Measurements from ENCODE around the gene CISD2.
"Not testable (repeated sequence)": the region's sequence is repeated elsewhere in the genome, so short reads cannot be mapped to it uniquely, and the experiment has no call there.

The CISD2 gene, protein sequence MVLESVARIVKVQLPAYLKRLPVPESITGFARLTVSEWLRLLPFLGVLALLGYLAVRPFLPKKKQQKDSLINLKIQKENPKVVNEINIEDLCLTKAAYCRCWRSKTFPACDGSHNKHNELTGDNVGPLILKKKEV
- 14.5 to 20.1 (median 16.3) reads per million in 4 donors for total RNA-seq

DNA sequence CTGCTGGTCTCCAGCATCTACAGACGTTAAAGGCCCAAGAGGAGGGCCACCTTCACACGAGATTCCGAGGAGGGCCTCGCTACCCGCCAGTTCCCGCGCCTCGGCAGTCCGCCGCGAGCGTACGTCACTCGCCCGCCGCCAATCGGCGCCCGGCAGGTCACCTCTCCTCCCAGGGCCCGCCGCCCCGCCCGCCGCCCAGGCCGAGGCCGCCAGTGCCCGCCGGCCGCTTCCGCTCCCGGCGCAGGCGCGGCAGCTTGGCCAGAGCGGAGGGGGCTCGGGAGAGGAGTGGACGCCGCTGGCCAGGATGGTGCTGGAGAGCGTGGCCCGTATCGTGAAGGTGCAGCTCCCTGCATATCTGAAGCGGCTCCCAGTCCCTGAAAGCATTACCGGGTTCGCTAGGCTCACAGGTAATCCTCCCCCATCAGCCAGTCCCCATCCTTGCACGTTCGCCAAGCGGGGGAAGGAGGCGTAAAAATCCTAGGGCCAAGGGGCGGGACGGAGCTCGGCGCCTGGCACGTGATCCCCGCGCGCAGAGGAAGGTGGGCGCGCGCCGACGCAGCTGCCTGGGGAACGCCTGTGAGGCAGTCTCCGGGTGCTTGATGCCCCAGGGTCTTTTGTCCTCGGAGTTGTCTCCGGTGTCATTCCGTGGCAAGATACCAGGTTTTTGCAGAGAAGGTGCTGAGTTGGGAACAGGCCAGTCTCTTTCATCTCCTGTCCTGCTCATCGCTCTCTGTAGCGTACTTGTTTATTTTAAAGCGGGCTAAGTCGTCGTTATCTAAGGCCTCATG lies at the start of gene CISD2:
TSS of gene CISD2 (plus strand) at position 212 of the 788 bp plus-strand sequence. CDS start at position 305, 93 bp downstream.
- peak; percentile 81 to 96 (median 87) for DNase-seq

DNA sequence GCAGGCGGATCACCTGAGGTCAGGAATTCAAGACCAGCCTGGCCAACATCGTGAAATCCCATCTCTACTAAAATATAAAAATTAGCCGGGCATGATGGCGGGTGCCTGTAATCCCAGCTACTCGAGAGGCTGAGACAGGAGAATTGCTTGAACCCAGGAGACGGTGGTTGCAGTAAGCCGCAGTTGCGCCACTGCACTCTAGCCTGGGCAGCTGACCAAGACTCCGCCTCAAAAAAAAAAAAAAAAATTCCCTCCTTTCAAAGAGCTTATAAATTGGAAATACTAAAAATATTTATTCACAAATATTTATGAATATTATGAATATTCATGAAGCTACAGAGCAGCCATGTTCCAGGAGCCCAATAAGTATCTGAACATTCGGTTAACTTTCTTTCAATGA lies 49.7 kb upstream of the CISD2 start:
- not testable (repeated sequence) for DNase-seq

DNA sequence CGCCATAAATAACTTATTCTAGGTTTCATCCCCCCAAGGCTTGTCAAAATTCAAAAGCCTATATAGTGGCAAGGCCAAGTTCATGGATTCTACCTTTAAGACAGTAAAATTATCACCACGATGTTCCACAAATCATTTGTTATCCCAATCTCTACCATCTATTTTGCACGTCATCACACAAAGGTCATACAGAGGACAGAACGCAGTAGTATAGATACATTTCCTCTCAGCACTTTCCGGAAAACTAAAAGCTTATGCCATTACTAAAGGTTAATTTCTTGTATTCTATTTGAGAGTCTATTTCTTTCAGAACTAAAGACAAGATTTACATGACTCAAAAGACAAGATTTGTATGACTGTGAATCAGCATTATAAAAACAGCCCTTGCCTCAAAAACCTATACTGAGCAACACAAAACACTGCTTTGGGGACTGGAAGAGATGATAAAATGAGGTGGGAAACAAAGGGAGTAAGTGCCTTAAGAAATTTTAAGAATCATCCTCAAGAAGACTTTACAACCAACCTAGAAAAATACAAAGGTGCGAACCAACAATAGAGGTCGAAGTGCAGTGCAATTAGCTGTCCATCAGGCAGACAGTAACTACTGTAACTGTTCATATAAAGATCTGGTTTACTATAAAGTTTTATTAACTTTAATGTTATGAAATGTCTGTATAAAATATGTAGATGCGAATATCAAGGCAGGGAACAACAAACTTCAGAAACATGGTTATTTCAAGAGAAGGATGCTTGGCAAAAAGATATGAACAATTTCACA lies 49.0 kb upstream of the CISD2 start:
- peak in 4 of 5 donors; percentile 9 to 53 (median 38) for DNase-seq

DNA sequence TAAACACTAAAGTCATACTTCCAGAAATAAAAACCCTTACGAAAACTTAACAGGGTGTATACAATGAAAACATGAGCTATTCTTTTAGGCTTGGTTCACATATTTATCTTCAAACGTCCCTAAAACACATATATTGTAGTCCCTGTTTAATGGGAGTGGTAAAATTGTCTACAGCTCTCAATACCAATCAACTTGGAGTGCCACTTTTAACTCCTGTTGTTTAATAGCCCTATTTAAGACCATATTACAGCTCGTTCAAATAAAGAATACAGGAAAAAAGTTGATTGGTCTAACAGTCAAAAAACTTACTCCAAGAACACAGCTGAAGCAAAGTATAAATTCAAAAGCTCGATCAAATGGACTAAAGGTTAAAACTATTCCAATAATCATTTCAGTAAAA lies 45.3 kb upstream of the CISD2 start:
- no peak for DNase-seq

DNA sequence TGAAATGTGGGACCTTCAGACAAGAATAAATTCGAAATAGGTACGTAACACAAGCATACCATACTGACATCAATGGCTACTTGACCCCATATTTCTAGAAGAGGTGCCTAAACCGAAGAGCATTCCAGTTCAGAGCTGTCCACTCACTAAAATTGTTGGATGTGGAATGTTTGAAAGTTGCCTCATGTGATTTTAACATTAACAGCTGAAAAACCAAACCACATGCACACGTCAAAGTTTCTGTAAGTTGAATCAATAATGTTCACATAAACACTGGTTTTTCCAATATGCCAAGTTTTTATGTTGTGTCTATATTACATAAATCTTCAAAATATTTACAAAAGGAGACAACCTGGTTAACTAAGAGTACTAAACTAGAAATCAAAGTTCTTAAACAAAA lies 44.9 kb upstream of the CISD2 start:
- no peak for DNase-seq

DNA sequence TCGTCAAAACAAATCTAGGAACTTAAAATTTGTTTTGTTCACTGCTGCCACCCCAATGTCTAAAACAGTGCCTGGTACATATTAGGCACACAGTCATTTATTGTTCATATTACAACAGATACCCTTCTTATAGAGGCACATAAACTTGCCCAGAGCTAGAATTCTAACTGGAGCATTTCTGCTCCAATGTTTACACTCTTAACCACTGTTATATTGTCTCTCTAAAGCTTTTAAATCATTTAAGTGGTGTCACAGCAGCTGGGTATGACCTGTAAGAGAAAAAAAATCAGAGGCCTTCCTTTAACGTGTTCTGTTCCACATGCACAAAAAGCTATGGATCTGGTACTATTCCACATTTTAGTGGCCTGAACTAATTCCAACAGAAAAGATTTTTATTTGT lies 44.4 kb upstream of the CISD2 start:
- DNase-seq, result no peak

DNA sequence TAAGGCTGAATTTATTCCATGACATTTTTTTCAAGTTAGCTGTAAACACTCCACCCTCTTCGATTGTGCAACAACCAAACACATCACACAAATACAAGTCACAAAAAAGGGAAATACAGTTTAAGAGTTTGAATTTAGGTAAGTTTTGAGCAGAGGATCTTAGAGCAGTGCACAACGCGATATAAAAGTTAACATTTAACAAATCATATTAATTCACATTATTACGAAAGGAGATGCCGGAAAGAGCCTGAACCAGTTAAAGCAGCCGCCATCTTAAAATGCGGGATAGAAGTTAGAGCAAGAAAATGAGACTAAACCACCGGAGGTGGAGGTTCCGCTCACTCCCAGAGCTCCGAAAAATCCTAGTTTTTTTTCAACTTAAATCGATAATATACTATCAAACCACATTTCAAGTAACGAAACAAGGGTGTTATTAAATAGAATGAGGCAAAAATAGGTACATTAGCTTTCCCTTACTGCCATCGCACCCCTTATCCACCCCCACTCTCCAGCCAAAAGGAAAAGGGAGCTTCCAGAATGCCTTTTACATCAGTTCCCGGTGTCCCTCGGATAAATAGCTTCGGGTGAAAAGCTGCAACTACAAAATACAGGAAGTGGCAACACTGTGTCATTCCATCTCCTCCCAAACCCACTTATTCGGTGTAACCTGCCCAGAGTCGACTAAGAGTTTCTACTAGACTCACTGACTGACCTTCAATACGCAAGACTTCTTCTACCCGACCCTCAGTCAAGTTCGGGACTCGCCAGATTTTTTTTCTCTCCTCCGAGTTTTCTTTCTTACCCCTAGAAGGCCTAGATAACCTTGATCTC lies 43.3 kb upstream of the CISD2 start:
- DNase-seq, result peak in 2 of 5 donors; percentile 14 to 55

DNA sequence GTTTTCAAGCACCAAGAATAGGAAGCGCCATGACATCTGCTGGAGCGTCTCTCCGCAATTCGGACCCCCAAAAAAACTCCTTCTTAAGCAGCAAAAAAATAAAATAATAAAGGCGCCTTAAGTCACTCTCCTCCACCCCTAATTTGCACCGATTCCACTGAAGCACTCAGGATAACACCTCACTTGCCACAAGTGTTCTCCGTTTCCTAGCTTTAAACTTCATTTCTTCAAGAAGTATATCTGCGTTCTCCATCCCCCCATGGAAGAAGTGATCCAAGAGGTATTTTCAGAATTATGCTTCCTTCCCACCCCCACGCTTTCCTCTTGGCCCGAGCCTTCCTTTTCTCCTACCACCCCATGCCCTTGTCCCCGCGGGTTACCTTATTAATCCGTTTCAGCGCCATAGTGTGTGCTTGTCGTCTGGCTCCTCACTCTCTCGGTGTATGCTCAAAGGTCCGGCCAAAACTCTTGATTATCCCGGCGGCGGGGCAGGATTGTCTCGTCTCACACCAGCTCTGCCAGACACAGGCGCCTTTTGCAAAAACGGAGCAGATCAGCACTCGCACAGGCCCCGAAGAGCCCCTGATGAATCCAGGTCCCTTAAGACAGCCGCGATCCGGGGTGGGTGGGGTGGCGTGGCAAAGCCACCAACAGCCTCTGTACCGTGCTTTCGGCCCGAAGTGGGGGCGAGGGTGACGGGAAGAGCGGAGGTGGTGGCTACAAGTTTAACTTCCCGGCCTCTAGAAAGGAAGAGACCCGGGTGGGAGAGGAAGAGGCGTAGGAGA lies 42.5 kb upstream of the CISD2 start:
- no peak for DNase-seq

DNA sequence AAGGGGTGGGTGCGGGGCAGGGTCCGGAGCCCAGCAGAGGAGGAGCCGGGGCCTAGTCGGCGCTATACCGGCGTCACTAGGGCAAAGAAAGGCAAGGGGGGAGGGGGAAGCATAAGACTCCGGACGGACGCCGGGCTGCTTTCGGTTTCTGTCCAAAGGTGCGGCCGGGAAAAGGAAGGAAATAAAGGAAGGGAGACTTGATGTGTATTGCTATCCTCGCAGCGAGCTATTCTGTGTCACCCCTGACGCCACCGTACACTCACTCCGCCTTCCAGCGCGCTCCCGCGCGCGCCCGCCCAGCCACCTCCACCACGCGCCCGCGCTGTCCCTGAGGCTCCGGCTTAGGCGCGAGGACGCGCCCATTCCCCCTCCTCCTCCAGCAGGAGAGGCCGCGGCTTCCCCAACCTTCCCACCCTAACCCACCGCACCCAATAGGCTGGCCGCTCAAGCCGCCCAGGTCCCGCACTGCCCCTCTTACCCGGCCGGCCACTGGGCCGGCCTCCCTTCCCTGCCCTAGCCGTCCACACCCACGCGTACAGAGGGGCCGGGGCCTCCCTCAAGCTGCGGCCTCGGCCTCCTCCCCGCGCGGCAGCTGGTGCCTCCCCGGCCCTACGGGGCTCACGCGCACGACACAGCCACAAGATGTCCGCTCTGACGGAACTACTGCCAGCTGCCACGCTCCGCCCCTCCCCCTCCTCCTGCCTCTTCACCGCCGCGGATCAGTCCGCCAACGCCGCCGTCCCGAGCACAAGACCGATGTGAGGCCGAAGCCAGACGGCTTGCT lies 41.7 kb upstream of the CISD2 start, which contains the start of gene UBE2D3:
TSS of gene UBE2D3 (minus strand) at position 662 of the 784 bp plus-strand sequence. CDS start 1,043 bp downstream, outside the sequence.
- peak; percentile 90 to 98 (median 93) for DNase-seq

DNA sequence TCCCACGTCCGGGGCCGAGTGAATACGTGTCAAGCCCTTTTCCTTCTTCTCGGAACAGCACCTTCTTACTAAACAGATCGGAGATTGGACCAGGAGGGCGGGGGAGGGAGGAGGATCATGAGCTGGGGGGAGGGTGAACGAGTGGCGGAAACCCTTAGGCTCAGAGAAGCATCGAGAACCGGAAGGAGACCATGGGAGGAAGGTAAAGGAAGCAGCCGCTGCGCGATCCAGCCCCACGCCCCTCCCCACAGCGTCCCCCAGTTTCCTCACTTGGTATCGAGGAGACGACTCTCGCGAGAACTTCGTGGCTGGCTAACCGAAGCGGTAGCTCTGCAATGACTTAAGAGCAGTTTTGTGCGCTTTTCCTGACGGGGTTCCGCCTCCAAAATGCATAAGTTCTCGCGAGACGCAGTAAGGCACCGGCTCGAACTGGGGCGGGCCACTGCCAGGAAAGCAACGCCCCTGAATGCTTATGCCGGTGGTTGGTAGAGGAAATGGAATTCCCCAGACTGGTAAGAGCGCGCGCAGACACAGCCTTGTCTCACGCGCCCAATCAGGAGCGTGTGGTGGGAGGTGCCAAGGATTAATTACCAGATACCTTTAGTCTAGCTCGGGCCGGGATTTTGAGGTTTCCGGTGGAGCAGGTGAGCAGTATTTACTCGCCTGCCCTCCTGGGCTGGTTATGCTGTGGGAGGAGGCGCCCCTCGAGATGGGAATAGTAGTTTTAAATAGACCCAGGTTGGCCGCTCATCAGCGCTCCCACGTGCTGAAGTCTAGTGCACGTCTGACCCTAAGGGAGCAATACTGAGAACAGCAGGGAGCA lies 40.9 kb upstream of the CISD2 start:
- peak; percentile 99 to 100 (median 100) for DNase-seq

DNA sequence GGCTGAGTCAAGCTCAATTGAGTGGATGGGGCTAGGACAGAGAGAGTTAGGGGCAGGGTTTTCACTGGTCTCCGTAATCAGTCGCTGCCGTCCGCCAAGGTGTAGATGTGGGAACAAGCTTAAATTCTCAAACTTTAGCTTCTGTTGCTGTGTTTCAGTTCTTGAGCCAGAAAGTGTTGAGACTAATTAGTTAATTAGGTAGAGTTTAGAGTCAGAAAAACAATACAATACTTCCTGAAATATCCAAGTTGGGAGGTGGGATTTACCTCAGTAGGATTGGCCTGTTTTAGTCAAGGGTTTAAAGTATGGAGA lies 40.3 kb upstream of the CISD2 start:
- DNase-seq, result no peak

DNA sequence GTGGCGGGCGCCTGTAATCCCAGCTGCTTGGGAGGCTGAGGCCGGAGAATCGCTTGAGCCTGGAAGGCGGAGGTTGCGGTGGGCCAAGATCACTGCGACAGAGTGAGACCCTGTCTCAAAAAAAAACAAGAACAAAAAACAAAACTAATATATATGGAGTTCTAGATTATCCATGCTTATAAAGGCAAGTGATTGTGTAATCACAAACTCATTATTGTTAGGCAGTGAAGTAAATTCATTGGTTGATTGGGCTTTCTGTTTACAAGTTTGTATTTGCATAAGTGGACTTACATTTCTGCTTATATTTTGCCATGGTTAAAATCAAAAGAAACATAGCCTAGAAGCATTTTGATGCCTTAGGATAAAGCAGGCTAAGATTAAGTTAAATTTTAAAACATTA lies 39.0 kb upstream of the CISD2 start:
- no peak for DNase-seq

DNA sequence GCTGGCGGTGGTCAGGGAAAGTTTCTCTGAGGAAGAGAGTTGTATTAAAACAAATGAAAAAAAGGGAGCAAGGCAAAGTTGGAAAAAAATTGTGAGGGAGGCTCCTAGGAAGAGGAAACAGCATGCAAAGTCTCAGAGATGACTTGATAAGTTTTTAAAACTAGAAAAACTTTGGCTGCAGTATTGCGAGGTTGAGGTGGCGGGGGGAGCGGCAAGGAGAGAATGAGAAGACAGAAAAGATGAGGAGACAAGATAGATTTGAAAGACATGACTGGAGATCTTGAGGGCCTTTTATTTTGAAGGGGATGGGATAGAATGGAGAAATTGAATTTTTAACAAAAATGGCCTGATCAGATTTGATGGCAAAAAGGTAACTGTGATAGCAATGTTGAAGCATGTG lies 36.7 kb upstream of the CISD2 start:
- no peak for DNase-seq

DNA sequence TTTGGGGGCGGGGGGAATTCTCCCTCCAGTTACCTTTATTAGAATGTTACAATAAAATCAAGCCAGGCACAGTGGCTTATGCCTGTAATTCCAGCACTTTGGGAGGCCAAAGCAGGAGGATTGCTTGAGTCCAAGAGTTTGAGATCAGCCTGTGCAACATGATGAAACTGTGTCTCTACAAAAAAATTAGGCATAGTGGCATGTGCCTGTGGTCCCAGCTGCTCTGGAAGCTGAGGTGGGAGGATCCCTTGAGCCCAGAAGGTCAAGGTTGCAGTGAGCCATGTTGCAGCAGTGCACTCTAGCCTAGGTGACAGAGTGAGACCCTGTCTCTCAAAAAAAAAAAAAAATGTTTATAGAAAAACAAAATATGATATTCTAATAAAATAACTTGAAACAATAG lies 36.1 kb upstream of the CISD2 start:
- no peak for DNase-seq

DNA sequence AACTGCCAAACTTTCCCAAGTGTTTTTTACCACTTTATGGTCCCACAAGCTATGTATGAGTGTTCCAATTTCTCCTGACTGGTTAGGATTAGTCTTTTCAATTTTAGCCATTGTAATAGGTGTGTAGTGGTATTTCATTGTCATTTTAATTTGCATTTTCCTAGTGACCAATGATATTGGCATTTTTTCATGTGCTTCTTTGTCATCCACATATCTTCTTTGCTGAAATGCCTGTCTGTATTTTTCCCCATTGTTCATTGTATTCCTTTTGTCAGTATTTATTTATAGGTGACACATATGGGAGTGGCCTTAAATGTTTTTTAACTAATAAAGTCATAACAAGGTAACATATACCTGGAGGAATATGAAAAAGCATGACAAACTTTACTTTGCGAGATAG lies 32.2 kb upstream of the CISD2 start:
- no peak for DNase-seq

DNA sequence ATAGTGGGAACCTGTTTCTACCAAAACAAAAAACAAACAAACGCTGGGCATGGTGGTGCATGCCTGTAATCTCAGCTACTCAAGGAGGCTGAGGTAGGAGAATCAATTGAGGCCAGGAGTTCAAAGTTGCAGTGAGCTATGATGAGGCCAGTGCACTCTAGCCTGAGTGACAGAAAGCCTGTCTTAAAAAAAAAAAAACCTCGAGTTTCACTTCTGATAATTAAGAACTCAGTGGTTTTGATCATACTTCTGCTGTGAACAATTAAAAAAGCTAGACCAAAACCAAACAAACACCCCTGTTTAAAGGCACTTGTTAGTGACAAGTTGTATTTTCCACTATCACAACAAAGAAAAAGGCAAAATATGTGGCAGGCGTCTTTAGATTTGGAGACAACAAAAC lies 26.4 kb upstream of the CISD2 start:
- DNase-seq, result no peak

DNA sequence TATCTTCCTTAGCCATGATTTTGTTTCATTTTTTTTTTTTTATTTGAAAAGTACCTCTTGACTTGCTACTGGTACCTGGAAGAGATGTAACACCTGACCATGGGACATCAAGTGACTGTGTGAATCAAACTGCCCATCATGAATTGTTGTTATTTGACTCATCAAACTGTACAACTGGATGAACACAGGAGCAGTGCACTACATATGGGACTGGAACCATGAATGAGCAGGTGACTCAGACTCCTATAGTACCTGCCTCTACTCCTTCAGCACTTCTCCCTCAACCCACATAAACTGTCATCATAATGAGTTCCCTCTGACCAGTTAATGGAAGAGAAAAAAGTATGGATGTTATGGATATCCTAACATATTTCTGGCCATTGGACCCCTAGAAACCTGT lies 25.5 kb upstream of the CISD2 start:
- no peak for DNase-seq

DNA sequence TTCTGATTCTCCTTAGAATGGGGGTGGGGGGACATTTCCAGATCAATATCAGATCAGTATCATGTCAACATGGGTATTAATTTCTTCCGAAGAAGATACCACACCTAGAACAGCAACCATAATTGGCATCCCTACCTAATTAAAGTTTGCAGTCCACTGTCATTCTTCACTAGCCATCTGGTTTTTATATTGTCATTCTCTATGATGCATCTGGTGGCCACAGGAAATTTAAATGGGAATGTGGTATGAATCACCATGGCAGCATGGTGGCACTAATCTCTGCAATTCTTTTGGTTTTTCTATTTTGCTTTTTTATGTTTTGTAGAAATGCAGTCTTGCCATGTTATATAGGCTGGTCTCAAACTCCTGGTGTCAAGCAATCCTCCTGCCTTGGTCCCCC lies 24.9 kb upstream of the CISD2 start:
- no peak for DNase-seq

DNA sequence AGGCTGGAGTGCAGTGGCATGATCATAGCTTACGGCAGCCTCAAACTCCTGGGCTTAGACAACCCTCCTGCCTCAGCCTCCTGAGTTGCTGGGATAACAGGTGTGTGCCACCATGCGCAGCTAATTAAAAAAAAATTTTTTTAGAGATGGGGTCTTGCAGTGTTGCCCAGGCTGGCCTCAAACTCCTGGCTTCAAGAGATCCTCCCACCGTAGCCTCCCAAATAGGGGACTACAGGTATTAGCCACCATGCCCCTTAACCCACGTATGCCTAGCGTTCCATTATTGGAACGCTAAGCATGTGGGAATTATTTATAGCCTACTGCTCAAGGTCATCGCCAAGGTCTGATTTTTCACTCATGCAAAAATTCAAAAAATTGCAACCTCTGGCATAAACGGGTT lies 21.1 kb upstream of the CISD2 start:
- no peak for DNase-seq

DNA sequence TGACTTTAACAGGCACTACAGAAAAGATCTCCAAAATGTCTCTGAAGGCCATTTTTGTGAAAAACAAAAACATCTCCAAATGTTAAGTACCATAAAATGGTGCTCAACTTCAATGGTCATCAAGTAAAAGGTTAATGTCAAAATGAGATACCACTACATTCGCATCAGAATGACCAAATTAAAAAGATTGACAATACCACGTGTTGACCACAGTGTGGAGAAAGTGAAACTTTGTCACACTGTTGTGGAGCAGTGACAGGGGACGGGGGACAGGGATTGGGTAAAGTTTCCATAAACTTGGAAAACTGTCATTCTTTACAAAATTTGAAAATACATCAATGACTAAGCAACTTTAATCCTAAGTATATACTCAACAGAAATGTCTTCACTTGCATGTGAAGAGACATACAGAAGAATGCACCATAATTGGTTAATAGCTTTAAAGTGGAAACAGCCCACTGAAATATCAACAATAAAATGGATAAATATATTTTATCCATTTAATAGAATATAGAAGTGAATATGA lies 19.1 kb upstream of the CISD2 start:
- no peak for DNase-seq

All from T-helper 1 cell (primary cell).